GM23338 (cell line): Measurements from ENCODE around the gene SPACA7. TPM values are rescaled to one million over a fixed set of nuclear protein-coding genes. Genes with fewer than 3 reads are reported as not detected.

ENCODE experiments used
- ATAC-seq: fragments of 200-7000 bp; cut with Tn5 transposase; 3 replicates; pipeline ENCODE4 v1.9.1; 2020
- DNase-seq: peaks from one replicate; pipeline ENCODE4 v3.0.0-alpha.2; 2015; ENCODE audit warnings: low spot score
- H2AFZ ChIP-seq: fragments of 200-600 bp; sonication (generic); 2 replicates; pipeline ENCODE4 v1.8.0; 2016; ENCODE audit warnings: antibody characterized with exemption, mild to moderate bottlenecking, moderate library complexity
- H3F3A ChIP-seq: fragments of 200-600 bp; sonication (generic); replicated peaks from 2 replicates; pipeline ENCODE4 v1.8.0; 2017; ENCODE audit warnings: antibody characterized with exemption, mixed run types, low read depth
- H3K27ac ChIP-seq: fragments of 200-600 bp; sonication (generic); 2 replicates; pipeline ENCODE4 v1.6.1; 2016; ENCODE audit warnings: low read depth
- H3K27me3 ChIP-seq: fragments of 200-600 bp; sonication (generic); 2 replicates; pipeline ENCODE4 v1.8.0; 2016; ENCODE audit warnings: mild to moderate bottlenecking, mixed run types, moderate library complexity; ENCODE audit not compliant: insufficient read depth
- H3K36me3 ChIP-seq: fragments of 200-600 bp; sonication (generic); 2 replicates; pipeline ENCODE4 v1.8.0; 2016; ENCODE audit warnings: mild to moderate bottlenecking; ENCODE audit not compliant: insufficient read depth
- H3K4me1 ChIP-seq: fragments of 200-600 bp; sonication (generic); 2 replicates; pipeline ENCODE4 v1.8.0; 2016; ENCODE audit warnings: mild to moderate bottlenecking, moderate library complexity; ENCODE audit not compliant: insufficient read depth
- H3K4me2 ChIP-seq: fragments of 200-600 bp; sonication (generic); 2 replicates; pipeline ENCODE4 v1.7.1; 2017; ENCODE audit warnings: mixed run types
- H3K4me3 ChIP-seq: fragments of 200-600 bp; sonication (generic); 2 replicates; pipeline ENCODE4 v1.6.1; 2016; ENCODE audit warnings: mixed run types
- H3K79me2 ChIP-seq: fragments of 200-600 bp; sonication (generic); replicated peaks from 2 replicates; pipeline ENCODE4 v1.8.0; 2017; ENCODE audit warnings: mild to moderate bottlenecking; ENCODE audit not compliant: insufficient read depth
- H3K9me2 ChIP-seq: fragments of 200-600 bp; sonication (generic); 2 replicates; pipeline ENCODE4 v1.8.0; 2017; ENCODE audit not compliant: insufficient read depth
- H4K20me1 ChIP-seq: fragments of 200-600 bp; sonication (generic); replicated peaks from 2 replicates; pipeline ENCODE4 v1.8.0; 2017; ENCODE audit warnings: mild to moderate bottlenecking; ENCODE audit not compliant: insufficient read depth
- H3K27ac Mint-ChIP-seq: 2 replicates; pipeline ENCODE4 v1.8.0; 2020; ENCODE audit warnings: inconsistent platforms, mild to moderate bottlenecking, moderate library complexity, mixed read lengths
- H3K27me3 Mint-ChIP-seq: 3 replicates; pipeline ENCODE4 v1.8.0; 2022; ENCODE audit warnings: low read depth, mild to moderate bottlenecking, moderate library complexity, mixed read lengths, inconsistent platforms; ENCODE audit not compliant: insufficient read depth, poor library complexity
- H3K36me3 Mint-ChIP-seq: 3 replicates; pipeline ENCODE4 v1.8.0; 2021; ENCODE audit warnings: low read depth, mild to moderate bottlenecking, inconsistent platforms, moderate library complexity, mixed read lengths
- H3K4me1 Mint-ChIP-seq: 3 replicates; pipeline ENCODE4 v1.8.0; 2020; ENCODE audit warnings: mild to moderate bottlenecking, inconsistent platforms, mixed read lengths
- H3K4me3 Mint-ChIP-seq: 3 replicates; pipeline ENCODE4 v1.8.0; 2021; ENCODE audit warnings: moderate library complexity, mild to moderate bottlenecking, inconsistent platforms, mixed read lengths
- H3K9me3 Mint-ChIP-seq: 3 replicates; pipeline ENCODE4 v1.8.0; 2020; ENCODE audit warnings: moderate library complexity, mild to moderate bottlenecking, inconsistent platforms, mixed read lengths
- CREB1 ChIP-seq: fragments of 250-450 bp; sonication (Bioruptor Pico); IDR thresholded peaks from 2 replicates; pipeline ENCODE4 v1.5.0; 2020; ENCODE audit warnings: low read depth, mild to moderate bottlenecking, moderate library complexity
- EZH2 ChIP-seq: fragments of 200-600 bp; sonication (generic); IDR thresholded peaks from one replicate; pipeline ENCODE4 v1.8.0; 2017; ENCODE audit warnings: antibody characterized with exemption, mild to moderate bottlenecking, low read depth; ENCODE audit not compliant: unreplicated experiment
- EZH2phosphoT487 ChIP-seq: fragments of 200-600 bp; sonication (generic); IDR thresholded peaks from one replicate; pipeline ENCODE4 v1.8.1; 2018; ENCODE audit warnings: antibody characterized with exemption; ENCODE audit not compliant: unreplicated experiment
- STAT1 ChIP-seq: IDR thresholded peaks from one replicate; pipeline ENCODE4 v1.6.1; 2016; ENCODE audit warnings: antibody characterized with exemption; ENCODE audit not compliant: unreplicated experiment
- ZNF114 ChIP-seq: fragments of 250-450 bp; sonication (Bioruptor Pico); IDR thresholded peaks from 2 replicates; pipeline ENCODE4 v1.5.0; 2020; ENCODE audit warnings: mild to moderate bottlenecking, moderate library complexity
- ZNF331 ChIP-seq: fragments of 250-450 bp; sonication (Bioruptor Pico); IDR thresholded peaks from 2 replicates; pipeline ENCODE4 v1.5.0; 2020; ENCODE audit warnings: low read depth, mild to moderate bottlenecking, moderate library complexity
- polyA plus RNA-seq: library from polyadenylated mRNA; unstranded; fragments of >200 nt; fragmentation: Nextera tagmentation; extraction: Ambion mirVana; gene quantifications from 2 replicates; pipeline ENCODE4 v1.2.1, GENCODE V29; 2016
- total RNA-seq: library from RNA; depleted of rRNA; stranded (reverse); fragments of >200 nt; shearing (Covaris generic); gene quantifications from 2 replicates; pipeline ENCODE4 v1.2.3, GENCODE V29; 2014
- TF ChIP-seq, protein P1 (sequence below): IDR thresholded peaks from one replicate; pipeline ENCODE4 v1.6.1; 2018; ENCODE audit warnings: antibody characterized with exemption; ENCODE audit not compliant: unreplicated experiment
- TF ChIP-seq, protein P2 (sequence below): IDR thresholded peaks from 2 replicates; pipeline ENCODE4 v1.6.1; 2016; ENCODE audit warnings: antibody characterized with exemption
- TF ChIP-seq, protein P3 (sequence below): fragments of 250-450 bp; sonication (Bioruptor Pico); IDR thresholded peaks from 2 replicates; pipeline ENCODE4 v1.5.0; 2020; ENCODE audit warnings: mild to moderate bottlenecking, moderate library complexity

Gene SPACA7
- total and polyA plus RNA-seq, 2 experiments from 2014 or later = not detected

DNA sequence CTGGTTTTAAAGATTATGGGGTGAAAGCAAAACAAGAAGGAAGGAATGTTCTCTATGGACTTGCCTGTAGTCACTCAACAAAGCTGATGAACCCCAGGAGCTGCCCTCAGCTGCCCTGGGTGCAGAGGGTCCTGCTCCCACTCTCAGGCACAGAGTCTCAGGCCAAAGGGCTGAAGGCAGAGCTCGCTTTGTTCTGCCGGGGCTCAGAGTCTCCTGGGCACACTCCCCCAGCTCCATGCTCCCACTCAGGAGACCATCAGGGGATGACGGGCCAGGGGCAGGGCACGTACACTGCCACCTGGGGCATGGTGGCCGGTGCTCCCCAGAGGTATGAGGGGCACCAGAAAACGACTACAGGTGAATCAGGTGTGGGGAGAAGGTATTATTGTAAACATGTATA, 46.8 kb upstream of the SPACA7 start (continued):
- TF ChIP-seq EZH2 = no peak
- TF ChIP-seq, protein P1, sequence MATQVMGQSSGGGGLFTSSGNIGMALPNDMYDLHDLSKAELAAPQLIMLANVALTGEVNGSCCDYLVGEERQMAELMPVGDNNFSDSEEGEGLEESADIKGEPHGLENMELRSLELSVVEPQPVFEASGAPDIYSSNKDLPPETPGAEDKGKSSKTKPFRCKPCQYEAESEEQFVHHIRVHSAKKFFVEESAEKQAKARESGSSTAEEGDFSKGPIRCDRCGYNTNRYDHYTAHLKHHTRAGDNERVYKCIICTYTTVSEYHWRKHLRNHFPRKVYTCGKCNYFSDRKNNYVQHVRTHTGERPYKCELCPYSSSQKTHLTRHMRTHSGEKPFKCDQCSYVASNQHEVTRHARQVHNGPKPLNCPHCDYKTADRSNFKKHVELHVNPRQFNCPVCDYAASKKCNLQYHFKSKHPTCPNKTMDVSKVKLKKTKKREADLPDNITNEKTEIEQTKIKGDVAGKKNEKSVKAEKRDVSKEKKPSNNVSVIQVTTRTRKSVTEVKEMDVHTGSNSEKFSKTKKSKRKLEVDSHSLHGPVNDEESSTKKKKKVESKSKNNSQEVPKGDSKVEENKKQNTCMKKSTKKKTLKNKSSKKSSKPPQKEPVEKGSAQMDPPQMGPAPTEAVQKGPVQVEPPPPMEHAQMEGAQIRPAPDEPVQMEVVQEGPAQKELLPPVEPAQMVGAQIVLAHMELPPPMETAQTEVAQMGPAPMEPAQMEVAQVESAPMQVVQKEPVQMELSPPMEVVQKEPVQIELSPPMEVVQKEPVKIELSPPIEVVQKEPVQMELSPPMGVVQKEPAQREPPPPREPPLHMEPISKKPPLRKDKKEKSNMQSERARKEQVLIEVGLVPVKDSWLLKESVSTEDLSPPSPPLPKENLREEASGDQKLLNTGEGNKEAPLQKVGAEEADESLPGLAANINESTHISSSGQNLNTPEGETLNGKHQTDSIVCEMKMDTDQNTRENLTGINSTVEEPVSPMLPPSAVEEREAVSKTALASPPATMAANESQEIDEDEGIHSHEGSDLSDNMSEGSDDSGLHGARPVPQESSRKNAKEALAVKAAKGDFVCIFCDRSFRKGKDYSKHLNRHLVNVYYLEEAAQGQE = no peak
- TF ChIP-seq EZH2phosphoT487 = no peak
- TF ChIP-seq, protein P2, sequence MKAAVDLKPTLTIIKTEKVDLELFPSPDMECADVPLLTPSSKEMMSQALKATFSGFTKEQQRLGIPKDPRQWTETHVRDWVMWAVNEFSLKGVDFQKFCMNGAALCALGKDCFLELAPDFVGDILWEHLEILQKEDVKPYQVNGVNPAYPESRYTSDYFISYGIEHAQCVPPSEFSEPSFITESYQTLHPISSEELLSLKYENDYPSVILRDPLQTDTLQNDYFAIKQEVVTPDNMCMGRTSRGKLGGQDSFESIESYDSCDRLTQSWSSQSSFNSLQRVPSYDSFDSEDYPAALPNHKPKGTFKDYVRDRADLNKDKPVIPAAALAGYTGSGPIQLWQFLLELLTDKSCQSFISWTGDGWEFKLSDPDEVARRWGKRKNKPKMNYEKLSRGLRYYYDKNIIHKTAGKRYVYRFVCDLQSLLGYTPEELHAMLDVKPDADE = no peak
- TF ChIP-seq ZNF114 (CRISPR knock-in tag) = no peak

DNA sequence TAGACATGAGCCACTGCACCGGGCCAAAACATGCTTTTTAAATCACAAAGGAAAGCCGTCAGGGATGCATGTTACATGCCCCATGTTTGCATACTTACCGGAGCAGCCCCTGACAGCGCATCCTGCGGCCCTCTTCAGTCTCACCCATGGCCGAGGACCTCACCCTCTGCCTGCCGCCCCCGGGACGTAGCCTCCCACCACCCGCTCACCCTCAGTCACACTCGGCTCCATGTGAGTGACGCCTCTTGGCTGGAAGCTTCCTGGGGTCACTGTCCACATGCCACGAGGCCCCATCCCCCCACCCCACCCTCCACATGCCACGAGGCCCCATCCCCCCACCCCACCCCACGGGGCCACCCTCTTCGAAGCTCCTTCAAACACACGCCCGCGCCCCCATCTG, 46.1 kb upstream of the SPACA7 start:
- H3K27ac ChIP-seq = no peak overlapping the region
- no peaks in the 10 kb centered on the region for H4K20me1 ChIP-seq
- no peak overlapping the region for H3K4me2 ChIP-seq
- no peaks in the 10 kb centered on the region; the same call in 2 of the 3 replicates for H3K36me3 Mint-ChIP-seq
- no peak overlapping the region for H3K4me3 ChIP-seq
- H3K9me2 ChIP-seq = no peaks in the 10 kb centered on the region
- peaks cover 10% of the 10 kb centered on the region for H3K4me1 ChIP-seq
- no peaks in the 10 kb centered on the region for H3K36me3 ChIP-seq
- ATAC-seq = no peak
- DNase-seq = no peak
- H3K27me3 ChIP-seq = peaks cover 24% of the 10 kb centered on the region
- H3K4me1 Mint-ChIP-seq = peaks cover 13% of the 10 kb centered on the region
- H2AFZ ChIP-seq = no peak overlapping the region
- H3K27ac Mint-ChIP-seq = no peak overlapping the region
- H3K79me2 ChIP-seq = no peaks in the 10 kb centered on the region
- peaks cover 33% of the 10 kb centered on the region for H3K27me3 Mint-ChIP-seq
- H3F3A ChIP-seq = no peaks in the 10 kb centered on the region
- no peaks in the 10 kb centered on the region; the same call in 1 of the 3 replicates for H3K9me3 Mint-ChIP-seq
- no peak overlapping the region; the same call in 2 of the 3 replicates for H3K4me3 Mint-ChIP-seq
- TF ChIP-seq CREB1 (CRISPR knock-in tag) = no peak
- TF ChIP-seq, protein P1 = no peak
- no peak for TF ChIP-seq EZH2
- TF ChIP-seq EZH2phosphoT487 = no peak
- TF ChIP-seq ZNF114 (CRISPR knock-in tag) = no peak
- TF ChIP-seq STAT1 = no peak
- TF ChIP-seq ZNF331 (CRISPR knock-in tag) = no peak
- TF ChIP-seq, protein P3, sequence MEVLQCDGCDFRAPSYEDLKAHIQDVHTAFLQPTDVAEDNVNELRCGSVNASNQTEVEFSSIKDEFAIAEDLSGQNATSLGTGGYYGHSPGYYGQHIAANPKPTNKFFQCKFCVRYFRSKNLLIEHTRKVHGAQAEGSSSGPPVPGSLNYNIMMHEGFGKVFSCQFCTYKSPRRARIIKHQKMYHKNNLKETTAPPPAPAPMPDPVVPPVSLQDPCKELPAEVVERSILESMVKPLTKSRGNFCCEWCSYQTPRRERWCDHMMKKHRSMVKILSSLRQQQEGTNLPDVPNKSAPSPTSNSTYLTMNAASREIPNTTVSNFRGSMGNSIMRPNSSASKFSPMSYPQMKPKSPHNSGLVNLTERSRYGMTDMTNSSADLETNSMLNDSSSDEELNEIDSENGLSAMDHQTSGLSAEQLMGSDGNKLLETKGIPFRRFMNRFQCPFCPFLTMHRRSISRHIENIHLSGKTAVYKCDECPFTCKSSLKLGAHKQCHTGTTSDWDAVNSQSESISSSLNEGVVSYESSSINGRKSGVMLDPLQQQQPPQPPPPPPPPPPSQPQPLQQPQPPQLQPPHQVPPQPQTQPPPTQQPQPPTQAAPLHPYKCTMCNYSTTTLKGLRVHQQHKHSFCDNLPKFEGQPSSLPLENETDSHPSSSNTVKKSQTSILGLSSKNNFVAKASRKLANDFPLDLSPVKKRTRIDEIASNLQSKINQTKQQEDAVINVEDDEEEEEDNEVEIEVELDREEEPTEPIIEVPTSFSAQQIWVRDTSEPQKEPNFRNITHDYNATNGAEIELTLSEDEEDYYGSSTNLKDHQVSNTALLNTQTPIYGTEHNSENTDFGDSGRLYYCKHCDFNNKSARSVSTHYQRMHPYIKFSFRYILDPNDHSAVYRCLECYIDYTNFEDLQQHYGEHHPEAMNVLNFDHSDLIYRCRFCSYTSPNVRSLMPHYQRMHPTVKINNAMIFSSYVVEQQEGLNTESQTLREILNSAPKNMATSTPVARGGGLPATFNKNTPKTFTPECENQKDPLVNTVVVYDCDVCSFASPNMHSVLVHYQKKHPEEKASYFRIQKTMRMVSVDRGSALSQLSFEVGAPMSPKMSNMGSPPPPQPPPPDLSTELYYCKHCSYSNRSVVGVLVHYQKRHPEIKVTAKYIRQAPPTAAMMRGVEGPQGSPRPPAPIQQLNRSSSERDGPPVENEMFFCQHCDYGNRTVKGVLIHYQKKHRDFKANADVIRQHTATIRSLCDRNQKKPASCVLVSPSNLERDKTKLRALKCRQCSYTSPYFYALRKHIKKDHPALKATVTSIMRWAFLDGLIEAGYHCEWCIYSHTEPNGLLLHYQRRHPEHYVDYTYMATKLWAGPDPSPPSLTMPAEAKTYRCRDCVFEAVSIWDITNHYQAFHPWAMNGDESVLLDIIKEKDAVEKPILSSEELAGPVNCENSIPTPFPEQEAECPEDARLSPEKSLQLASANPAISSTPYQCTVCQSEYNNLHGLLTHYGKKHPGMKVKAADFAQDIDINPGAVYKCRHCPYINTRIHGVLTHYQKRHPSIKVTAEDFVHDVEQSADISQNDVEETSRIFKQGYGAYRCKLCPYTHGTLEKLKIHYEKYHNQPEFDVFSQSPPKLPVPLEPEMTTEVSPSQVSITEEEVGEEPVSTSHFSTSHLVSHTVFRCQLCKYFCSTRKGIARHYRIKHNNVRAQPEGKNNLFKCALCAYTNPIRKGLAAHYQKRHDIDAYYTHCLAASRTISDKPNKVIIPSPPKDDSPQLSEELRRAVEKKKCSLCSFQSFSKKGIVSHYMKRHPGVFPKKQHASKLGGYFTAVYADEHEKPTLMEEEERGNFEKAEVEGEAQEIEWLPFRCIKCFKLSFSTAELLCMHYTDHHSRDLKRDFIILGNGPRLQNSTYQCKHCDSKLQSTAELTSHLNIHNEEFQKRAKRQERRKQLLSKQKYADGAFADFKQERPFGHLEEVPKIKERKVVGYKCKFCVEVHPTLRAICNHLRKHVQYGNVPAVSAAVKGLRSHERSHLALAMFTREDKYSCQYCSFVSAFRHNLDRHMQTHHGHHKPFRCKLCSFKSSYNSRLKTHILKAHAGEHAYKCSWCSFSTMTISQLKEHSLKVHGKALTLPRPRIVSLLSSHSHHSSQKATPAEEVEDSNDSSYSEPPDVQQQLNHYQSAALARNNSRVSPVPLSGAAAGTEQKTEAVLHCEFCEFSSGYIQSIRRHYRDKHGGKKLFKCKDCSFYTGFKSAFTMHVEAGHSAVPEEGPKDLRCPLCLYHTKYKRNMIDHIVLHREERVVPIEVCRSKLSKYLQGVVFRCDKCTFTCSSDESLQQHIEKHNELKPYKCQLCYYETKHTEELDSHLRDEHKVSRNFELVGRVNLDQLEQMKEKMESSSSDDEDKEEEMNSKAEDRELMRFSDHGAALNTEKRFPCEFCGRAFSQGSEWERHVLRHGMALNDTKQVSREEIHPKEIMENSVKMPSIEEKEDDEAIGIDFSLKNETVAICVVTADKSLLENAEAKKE (CRISPR knock-in tag) = no peak
